Embryonic facial prominence (tissue), 1 donor: ENCODE measurements around the gene DAPK1.

Source experiments
- DNase-seq: peaks from one replicate; pipeline ENCODE4 v3.0.0-alpha.2; 2016; ENCODE audit errors: extremely low spot score

DAPK1 gene

GRCh38 chr9:87643107-87643650, 145.5 kb downstream of the DAPK1 start:
- no peak for DNase-seq

DNA sequence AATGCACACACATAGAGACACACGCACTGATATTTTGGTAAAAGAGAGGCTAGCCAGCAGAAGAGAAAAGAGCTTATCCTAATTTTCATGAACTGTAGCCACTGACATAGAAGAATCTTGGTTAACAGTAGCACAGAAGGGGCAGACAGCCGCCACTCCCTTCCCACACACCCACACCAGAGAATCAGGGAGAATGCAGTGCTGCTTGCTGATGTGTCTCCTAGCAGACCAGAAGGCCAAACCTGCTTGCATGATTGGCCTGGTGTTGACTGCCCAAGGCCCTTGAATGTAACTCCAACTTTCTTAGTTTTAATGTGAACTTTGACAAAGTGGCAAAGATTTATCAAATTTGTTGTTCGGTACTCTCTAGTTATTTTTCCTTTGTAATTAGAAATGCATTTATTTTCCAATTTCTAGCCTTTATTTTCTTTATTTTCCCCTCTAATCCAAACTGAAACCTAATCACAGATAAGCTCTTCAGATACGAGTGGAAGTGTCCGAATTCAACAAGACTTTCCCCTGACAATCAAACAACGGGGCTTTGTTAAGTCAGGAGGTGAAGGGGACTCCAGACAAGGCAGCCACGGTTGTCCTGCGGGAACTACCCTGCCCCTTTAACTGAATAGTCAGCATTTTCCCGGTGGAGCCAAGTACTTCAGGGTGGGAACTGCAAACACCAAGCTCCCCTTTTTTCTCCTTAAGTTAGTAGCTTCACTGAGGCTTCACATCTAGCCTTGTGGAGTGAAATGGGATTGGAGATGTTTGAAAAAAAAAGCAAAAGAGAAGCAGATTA, 146.3 kb downstream of the DAPK1 start:
- DNase-seq: no peak

DNA sequence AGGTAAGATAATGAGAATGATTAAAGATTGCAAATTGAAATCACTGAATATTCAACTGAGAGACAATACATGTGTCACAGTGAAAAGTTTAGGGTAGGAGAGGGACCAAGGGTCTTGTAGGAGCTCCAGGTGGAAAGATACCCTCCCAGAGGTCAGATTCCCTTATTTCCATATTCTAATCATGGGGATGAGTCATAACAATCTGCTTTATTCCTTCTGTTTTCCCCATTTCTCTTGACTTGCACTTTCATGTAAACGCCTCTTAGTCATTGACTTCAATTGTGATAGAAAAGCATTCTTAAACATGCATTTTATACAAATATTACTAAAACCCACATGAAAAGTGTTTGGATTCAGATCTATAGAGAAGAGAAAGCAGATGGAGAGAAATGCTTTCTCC, 147.0 kb downstream of the DAPK1 start:
- DNase-seq: no peak

DNA sequence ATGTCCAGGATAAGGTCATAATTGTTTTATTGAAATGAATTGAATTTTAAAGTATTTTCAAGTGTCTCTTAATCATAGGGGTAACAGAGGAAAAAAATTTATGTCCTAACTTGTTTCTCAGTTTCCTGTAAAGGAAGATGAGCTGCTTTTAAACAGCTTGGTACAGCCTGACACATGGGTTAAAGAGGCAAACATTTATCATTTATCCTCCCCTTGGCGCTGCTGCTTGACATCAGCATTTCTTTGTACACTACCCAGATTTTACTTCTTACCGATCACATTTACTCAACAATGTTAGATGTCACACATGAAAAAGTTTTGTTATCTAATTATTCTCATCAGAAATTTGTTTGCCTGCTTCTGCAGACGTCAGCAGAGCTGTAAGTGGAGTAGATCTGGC, 148.9 kb downstream of the DAPK1 start:
- no peak for DNase-seq

DNA sequence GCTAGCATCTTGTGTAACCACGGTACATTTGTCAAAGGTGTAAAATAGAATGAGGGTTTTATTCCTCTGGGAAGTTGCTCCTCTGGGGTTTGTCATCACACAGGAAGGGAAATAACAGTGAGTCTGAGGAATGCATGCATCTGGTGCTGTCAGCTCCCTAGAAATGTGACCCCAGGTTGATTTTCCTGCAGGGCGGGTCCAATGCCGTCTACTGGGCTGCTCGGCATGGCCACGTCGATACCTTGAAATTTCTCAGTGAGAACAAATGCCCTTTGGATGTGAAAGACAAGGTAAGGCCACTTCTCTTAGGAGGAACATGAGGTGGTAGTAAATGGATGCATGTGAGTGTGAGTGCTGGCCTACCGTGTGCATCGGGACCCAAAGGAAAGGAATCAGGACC, 149.4 kb downstream of the DAPK1 start:
- no peak for DNase-seq

GRCh38 chr9:87648606-87649005, 150.9 kb downstream of the DAPK1 start:
- DNase-seq: no peak

GRCh38 chr9:87650611-87651295, 153.1 kb downstream of the DAPK1 start:
- no peak for DNase-seq

DNA sequence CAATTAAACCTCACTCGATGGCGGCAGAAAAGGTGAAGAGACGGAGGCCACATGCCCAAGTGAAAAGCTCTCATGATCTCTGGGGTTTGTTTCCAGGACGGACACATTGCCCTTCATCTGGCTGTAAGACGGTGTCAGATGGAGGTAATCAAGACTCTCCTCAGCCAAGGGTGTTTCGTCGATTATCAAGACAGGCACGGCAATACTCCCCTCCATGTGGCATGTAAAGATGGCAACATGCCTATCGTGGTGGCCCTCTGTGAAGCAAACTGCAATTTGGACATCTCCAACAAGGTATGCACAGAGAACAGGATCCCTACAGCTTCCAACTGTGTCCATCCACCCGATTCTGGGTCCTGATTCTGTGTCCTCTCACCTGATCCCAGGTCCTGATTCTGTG, 153.8 kb downstream of the DAPK1 start:
- DNase-seq: no peak

- DNase-seq: no peak
Measured at GRCh38 chr9:87653941-87654340, 156.3 kb downstream of the DAPK1 start.

DNA sequence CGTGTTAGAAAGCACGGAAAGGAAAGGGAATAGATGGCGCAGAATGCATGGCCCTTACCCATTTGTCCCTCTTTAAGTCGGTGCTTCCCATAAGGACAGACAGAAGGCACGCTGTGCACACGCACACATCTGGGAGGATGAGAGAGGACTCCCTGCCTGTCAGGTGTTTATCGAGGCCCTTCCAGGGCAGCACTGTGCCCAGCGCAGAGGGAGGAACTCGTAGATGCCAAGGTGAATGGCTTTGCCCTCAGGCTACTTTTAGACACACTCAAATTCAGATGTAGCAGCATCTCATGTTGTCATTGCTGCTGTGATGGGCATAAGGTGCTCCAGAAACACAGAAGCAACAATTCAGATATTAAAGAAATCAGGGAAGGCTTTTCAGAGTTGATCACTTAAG, 158.1 kb downstream of the DAPK1 start:
- no peak for DNase-seq

- no peak for DNase-seq
Measured at GRCh38 chr9:87656485-87656884, 158.8 kb downstream of the DAPK1 start.

- DNase-seq: no peak
Measured at GRCh38 chr9:87657190-87657589, 159.5 kb downstream of the DAPK1 start.

- no peak for DNase-seq
Measured at GRCh38 chr9:87657893-87658292, 160.2 kb downstream of the DAPK1 start.

DNA sequence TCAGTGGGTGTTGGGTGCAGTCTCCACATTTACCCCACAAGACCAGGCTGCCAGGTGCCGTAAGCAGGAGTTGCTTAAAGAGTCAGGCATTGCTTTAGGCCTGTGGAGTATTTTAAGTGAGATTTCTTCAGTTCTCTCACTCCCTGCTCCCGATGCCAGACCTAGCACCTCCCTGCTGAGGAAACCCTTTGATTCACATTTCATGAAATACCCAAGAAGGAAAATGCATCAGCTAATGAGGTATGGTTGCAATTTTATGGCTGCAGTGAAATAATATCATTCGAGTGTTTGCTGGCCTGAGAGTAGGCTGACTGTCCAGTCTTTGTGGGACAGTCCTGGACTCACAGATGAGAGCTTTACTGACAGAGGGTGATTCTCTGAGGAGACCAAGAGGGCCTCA, 160.8 kb downstream of the DAPK1 start:
- no peak for DNase-seq

DNA sequence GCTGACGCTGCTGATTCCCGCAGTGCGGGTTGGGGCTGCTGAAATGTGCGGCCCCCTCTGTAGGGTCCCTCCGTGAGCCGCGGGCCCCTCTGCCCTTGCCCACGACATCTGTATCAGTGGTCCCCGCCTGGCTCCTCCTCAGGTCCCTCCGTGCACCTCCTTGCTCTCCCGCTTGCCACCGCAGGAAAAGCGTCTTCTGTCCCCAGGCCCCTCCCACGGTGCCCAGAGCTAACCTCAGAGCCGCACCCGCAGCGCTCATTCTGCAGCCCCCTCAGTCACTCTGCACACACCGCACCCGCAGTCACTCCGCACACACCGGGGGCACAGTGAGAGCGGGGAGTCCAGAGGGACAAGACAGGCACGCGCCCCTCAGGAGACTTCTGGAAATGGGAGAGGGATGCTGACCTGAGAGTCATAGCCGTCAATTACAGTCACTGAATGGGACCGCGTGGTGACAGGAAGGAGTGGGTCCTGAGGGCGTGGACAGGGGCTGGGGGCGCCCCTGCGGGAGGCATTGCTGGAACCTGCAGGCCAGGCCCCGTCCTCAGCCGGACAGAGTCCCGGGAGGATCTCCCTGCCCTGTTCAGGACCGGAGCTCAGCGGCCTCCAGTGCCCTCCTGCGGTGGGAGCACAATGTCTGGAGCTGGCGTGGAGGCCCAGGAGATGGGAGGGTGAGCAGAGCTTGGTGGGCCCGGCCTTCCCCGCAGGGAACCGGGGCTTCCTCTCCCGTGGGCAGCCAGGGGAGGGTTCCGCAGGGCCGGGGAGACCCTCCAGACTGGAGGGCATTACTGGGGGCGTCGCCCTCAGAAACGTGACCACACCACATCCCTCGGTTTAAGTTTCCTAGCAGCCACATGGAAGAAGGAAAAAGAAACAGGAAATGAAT, 162.1 kb downstream of the DAPK1 start:
- DNase-seq: no peak

GRCh38 chr9:87661241-87661640, 163.6 kb downstream of the DAPK1 start:
- DNase-seq: no peak

- DNase-seq: no peak
Measured at GRCh38 chr9:87662808-87663528, 165.3 kb downstream of the DAPK1 start.

GRCh38 chr9:87663556-87663955, 165.9 kb downstream of the DAPK1 start:
- DNase-seq: no peak

DNA sequence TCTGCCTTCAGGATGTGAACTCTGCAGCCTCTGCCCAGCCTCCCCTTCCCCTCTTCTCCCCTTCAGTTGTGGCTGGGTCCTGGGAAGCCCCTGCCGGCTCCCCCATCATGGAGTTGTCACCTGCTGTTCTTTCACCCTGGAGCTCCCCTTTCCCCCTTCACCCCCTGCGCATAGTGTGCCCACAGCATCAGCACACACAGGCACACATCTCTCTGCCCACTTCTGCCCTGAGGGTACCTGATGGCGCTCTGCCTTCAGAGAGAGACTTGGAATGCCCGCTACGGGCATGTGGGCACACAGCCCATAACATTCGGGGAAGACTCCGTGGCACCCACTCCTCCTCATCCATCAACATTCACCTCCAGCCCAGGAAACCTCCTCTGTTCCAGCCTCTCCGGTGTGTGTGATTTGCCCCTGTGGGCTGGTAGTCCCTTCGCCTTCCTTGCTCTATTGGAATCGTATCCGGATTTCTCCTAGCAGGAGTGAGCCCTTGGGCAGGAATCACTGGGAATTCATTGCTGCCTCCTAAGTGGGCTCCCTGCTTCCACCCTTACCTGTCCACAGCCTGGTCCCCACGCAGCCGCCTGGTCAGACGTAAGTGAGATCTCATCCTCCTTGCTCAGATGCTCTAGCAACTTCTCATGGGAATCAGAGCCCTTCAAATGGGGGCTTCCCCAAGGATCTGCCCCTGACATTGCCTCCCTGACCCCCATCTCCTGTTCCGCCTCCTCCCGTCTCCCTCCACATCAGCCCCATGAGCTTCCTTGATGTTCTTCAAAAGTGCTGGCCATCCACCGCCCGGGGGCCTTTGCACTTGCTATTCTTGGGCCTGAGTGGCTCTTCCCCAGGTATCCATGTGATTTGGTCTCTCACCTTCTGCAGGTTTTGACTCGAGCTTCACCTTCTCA, 166.7 kb downstream of the DAPK1 start:
- DNase-seq: no peak

- DNase-seq: no peak
Measured at GRCh38 chr9:87665505-87665904, 167.8 kb downstream of the DAPK1 start.
